ENCODE data around the gene RAB15.
A peak's percentile ranks its signal among the peaks of the same experiment; 100 is the strongest.

The RAB15 gene

GRCh38 chr14:64987438-64987767 is 15.3 kb upstream of the RAB15 start:
- no peak for DNase-seq

- peak; percentile 96 for DNase-seq
Measured at GRCh38 chr14:64986648-64987437, 14.7 kb upstream of the RAB15 start, which contains the start of gene FNTB. FNTB (plus strand) TSS chr14:64986895; CDS start chr14:64986954, 59 bp downstream.

GRCh38 chr14:64983439-64984310 is 11.5 kb upstream of the RAB15 start:
- peak; percentile 77 for DNase-seq

GRCh38 chr14:64979336-64980074 is 7.4 kb upstream of the RAB15 start:
- DNase-seq = no peak

- no peak for DNase-seq
Measured at GRCh38 chr14:64974563-64974962, 2.4 kb upstream of the RAB15 start.

- no peak for DNase-seq
Measured at GRCh38 chr14:64973826-64974225, 1.7 kb upstream of the RAB15 start.

- no peak for DNase-seq
Measured at GRCh38 chr14:64973026-64973442, 898 bp upstream of the RAB15 start.

GRCh38 chr14:64971491-64971942 is 619 bp downstream of the RAB15 start:
- DNase-seq = no peak

- no peak for DNase-seq
Measured at GRCh38 chr14:64970776-64971477, 1.2 kb downstream of the RAB15 start.

GRCh38 chr14:64970041-64970440 is 2.1 kb downstream of the RAB15 start:
- DNase-seq = no peak

GRCh38 chr14:64968651-64969050 is 3.5 kb downstream of the RAB15 start:
- DNase-seq = no peak

GRCh38 chr14:64968167-64968566 is 4.0 kb downstream of the RAB15 start:
- DNase-seq = no peak

- DNase-seq = no peak
Measured at GRCh38 chr14:64966976-64967375, 5.2 kb downstream of the RAB15 start.

- DNase-seq = no peak
Measured at GRCh38 chr14:64965356-64966000, 6.7 kb downstream of the RAB15 start.

- no peak for DNase-seq
Measured at GRCh38 chr14:64963611-64964010, 8.5 kb downstream of the RAB15 start.

GRCh38 chr14:64960762-64961276 is 11.3 kb downstream of the RAB15 start:
- no peak for DNase-seq

GRCh38 chr14:64958743-64959142 is 13.4 kb downstream of the RAB15 start:
- DNase-seq = no peak

GRCh38 chr14:64958201-64958600 is 13.9 kb downstream of the RAB15 start:
- no peak for DNase-seq

- DNase-seq = no peak
Measured at GRCh38 chr14:64956697-64957406, 15.3 kb downstream of the RAB15 start.

- peak; percentile 29 for DNase-seq
Measured at GRCh38 chr14:64955297-64955696, 16.8 kb downstream of the RAB15 start.
